Measurements from ENCODE around the gene CCDC91. TPM values are rescaled to one million over a fixed set of nuclear protein-coding genes. Genes with fewer than 3 reads are reported as not detected.

CCDC91 gene
- total and polyA plus RNA-seq, 8 donors: 15.0 to 27.0 (median 19.1) TPM

GRCh38 chr12:28539691-28540323, 349.6 kb downstream of the CCDC91 start:
- peak in 1 of 4 donors; percentile 50 for ATAC-seq

DNA sequence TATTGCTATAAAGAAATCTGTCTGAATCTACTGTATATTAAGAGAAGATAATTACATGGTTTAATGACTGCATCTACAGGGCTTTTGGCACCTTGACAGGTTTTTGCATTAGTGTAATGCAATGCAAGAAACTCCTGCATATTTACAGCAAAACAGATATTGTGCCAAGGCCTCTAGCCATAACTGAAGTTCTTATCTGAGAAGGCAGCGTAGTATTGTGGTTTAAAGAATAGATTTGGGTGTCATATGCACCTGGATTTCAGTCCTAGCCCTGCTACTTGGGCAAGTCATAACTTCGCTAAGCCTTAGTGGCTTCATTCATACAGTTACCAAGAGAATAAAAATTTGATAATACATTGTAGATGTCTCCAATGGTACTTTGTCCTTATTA, 350.1 kb downstream of the CCDC91 start:
- DNase-seq (no peak), ATAC-seq (peak in 3 of 4 donors; percentile 30 to 58 (median 50)), FAIRE-seq (no peak)
- intact Hi-C loops (cut with DNase I): no loop called here
- TF ChIP-seq, protein P1, sequence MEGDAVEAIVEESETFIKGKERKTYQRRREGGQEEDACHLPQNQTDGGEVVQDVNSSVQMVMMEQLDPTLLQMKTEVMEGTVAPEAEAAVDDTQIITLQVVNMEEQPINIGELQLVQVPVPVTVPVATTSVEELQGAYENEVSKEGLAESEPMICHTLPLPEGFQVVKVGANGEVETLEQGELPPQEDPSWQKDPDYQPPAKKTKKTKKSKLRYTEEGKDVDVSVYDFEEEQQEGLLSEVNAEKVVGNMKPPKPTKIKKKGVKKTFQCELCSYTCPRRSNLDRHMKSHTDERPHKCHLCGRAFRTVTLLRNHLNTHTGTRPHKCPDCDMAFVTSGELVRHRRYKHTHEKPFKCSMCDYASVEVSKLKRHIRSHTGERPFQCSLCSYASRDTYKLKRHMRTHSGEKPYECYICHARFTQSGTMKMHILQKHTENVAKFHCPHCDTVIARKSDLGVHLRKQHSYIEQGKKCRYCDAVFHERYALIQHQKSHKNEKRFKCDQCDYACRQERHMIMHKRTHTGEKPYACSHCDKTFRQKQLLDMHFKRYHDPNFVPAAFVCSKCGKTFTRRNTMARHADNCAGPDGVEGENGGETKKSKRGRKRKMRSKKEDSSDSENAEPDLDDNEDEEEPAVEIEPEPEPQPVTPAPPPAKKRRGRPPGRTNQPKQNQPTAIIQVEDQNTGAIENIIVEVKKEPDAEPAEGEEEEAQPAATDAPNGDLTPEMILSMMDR (IDR thresholded peaks at IDR 0.05): no peak
- Histone ChIP-seq H3K4me3 (no peak overlapping the region), H3K36me3 (no peaks in the 10 kb centered on the region), H3K9me3 (no peaks in the 10 kb centered on the region), H3K27me3 (no peaks in the 10 kb centered on the region), H3K27ac (no peak overlapping the region), H3K4me1 (peaks cover 0 to 4% (median 0%) of the 10 kb centered on the region in 3 donors)
- WGBS, 2 donors: 44 to 54% methylated on average over 2 of the region's 2 CpGs

More at GRCh38 chr12:28539691-28540323, 349.6 kb downstream of the CCDC91 start:
- H3K9me3 ChIP-seq: no peaks in the 10 kb centered on the region
- no peaks in the 10 kb centered on the region for H3K27me3 ChIP-seq
- no peak overlapping the region for H3K4me3 ChIP-seq
- TF ChIP-seq, protein P1 (IDR thresholded peaks at IDR 0.05): no peak
- FAIRE-seq: no peak
- intact Hi-C loops (cut with DNase I): no loop called here
- 68 to 70% methylated on average over 4 of the region's 4 CpGs for WGBS, 2 donors
- peaks cover 0 to 4% (median 0%) of the 10 kb centered on the region in 3 donors for H3K4me1 ChIP-seq
- H3K27ac ChIP-seq: no peak overlapping the region
- no peaks in the 10 kb centered on the region for H3K36me3 ChIP-seq
- no peak for DNase-seq

DNA sequence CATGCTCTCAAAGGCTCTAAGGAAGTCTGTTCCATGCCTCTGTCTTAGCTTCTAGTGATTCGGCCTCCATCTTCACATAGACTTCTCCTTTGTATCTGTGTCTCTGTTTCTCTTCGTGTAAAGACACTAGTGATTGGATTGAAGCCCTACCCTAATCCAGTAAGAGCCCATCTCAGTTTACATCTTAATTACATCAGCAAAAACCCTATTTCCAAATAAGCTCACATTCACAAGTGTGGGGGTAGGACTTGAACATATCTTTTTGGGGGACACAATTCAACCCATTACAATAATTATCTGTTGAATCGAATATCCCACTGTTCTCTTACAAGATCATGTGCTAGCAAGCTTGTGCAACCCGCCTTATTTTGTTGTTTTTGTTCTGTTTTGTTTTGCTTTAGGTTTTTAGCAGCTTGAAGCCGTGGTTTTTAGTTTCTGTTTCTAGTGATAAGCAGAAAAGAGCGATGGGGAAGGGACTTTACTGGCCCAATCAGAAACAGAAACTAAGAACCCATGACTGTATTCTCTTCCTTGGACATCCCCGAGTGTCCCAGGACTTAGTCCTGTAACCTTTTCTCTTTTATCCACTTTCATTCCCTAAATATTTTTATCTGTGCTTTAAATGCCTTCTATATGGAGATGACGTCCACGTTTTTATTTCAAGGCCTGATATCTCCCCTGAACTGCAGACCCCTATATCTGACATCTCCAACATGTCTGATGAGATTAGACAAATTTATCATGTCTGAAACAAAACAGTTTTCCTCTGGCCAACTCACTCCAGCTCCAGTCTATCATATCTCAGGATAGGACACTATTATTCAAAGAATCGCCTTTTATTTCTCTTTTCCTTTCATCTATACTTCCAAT, 353.0 kb downstream of the CCDC91 start:
- H3K27ac ChIP-seq: no peak overlapping the region
- no peak for ATAC-seq
- DNase-seq: no peak
- no peak for FAIRE-seq
- H3K27me3 ChIP-seq: no peaks in the 10 kb centered on the region
- TF ChIP-seq, protein P1 (IDR thresholded peaks at IDR 0.05): no peak
- H3K4me1 ChIP-seq: peaks cover 0 to 4% (median 0%) of the 10 kb centered on the region in 3 donors
- H3K9me3 ChIP-seq: no peaks in the 10 kb centered on the region
- intact Hi-C loops (cut with DNase I): no loop called here
- no peak overlapping the region for H3K4me3 ChIP-seq
- 93% methylated on average over 10 of the region's 10 CpGs for WGBS, 2 donors
- H3K36me3 ChIP-seq: no peaks in the 10 kb centered on the region

GRCh38 chr12:28550757-28551704, 360.8 kb downstream of the CCDC91 start:
- 65 to 75% methylated on average over 4 of the region's 4 CpGs for WGBS, 2 donors

More at GRCh38 chr12:28550757-28551704, 360.8 kb downstream of the CCDC91 start:
- Histone ChIP-seq H3K27me3 (no peaks in the 10 kb centered on the region), H3K4me3 (no peak overlapping the region), H3K4me1 (no peaks in the 10 kb centered on the region), H3K36me3 (no peaks in the 10 kb centered on the region), H3K9me3 (no peaks in the 10 kb centered on the region), H3K27ac (no peak overlapping the region)
- no peak for ATAC-seq
- no peak for FAIRE-seq
- intact Hi-C loops (cut with DNase I): no loop called here
- no peak for DNase-seq
- TF ChIP-seq, protein P1 (IDR thresholded peaks at IDR 0.05): no peak

All from pancreas (tissue), 10 donors.